SU-DHL-6 (cell line): ENCODE measurements around the gene WNT7B.

Source experiments
- EZH2phosphoT487 ChIP-seq: fragments of 200-600 bp; sonication (generic), shearing (Covaris generic); conservative IDR thresholded peaks from 2 replicates; pipeline ENCODE4 v1.6.1; 2018; ENCODE audit warnings: mild to moderate bottlenecking, antibody characterized with exemption, low read length, moderate library complexity, mixed read lengths
- TF ChIP-seq, protein P1 (sequence below): fragments of 200-600 bp; sonication (generic); IDR thresholded peaks from one replicate; pipeline ENCODE4 v1.5.1; 2017; ENCODE audit warnings: antibody characterized with exemption, mild to moderate bottlenecking, low read length, moderate library complexity; ENCODE audit not compliant: insufficient read depth, poor library complexity, severe bottlenecking

- TF ChIP-seq, protein P1, sequence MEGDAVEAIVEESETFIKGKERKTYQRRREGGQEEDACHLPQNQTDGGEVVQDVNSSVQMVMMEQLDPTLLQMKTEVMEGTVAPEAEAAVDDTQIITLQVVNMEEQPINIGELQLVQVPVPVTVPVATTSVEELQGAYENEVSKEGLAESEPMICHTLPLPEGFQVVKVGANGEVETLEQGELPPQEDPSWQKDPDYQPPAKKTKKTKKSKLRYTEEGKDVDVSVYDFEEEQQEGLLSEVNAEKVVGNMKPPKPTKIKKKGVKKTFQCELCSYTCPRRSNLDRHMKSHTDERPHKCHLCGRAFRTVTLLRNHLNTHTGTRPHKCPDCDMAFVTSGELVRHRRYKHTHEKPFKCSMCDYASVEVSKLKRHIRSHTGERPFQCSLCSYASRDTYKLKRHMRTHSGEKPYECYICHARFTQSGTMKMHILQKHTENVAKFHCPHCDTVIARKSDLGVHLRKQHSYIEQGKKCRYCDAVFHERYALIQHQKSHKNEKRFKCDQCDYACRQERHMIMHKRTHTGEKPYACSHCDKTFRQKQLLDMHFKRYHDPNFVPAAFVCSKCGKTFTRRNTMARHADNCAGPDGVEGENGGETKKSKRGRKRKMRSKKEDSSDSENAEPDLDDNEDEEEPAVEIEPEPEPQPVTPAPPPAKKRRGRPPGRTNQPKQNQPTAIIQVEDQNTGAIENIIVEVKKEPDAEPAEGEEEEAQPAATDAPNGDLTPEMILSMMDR, result no peak
- no peak for TF ChIP-seq EZH2phosphoT487
Measured at GRCh38 chr22:45949891-45950290, 27.1 kb downstream of the WNT7B start.
